B cell (primary cell): ENCODE measurements around the gene UGGT1.

Source experiments
- EZH2 ChIP-seq: IDR thresholded peaks from 2 replicates; pipeline ENCODE4 v1.6.1; 2012; ENCODE audit warnings: borderline replicate concordance, low read depth, mild to moderate bottlenecking, moderate library complexity, low read length; ENCODE audit not compliant: insufficient read depth, poor library complexity, severe bottlenecking
- TF ChIP-seq, protein P1 (sequence below): fragments of 200-600 bp; IDR thresholded peaks from one replicate; pipeline ENCODE4 v1.8.0; 2022; ENCODE audit warnings: antibody characterized with exemption, mild to moderate bottlenecking

DNA sequence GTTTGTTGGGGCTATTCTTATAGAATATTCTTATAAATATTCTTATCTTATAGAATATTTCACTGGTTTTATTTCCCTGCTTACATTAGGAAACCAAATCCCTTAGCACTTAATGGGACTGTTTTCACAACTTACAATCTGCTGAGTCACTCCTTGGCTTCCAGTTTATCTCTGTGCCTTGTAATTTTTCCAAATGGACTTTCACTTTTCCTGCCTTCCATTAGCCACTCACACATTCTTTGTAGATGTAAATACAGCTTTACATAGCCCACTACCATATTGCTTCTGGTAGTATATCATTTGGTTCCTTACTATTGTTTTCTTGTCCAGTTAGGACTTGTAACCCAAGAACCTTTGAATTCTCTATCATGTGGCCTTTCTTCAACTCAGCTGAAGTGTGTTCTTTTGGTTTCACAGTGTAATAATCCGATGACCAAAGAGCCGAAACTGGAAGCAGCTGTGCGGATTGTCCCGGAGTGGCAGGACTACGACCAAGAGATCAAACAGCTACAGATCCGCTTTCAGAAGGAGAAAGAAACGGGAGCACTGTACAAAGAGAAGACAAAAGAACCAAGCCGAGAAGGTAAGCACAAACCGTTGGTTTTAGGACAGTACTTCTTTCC is 96.1 kb downstream of the UGGT1 start:
- TF ChIP-seq, protein P1, sequence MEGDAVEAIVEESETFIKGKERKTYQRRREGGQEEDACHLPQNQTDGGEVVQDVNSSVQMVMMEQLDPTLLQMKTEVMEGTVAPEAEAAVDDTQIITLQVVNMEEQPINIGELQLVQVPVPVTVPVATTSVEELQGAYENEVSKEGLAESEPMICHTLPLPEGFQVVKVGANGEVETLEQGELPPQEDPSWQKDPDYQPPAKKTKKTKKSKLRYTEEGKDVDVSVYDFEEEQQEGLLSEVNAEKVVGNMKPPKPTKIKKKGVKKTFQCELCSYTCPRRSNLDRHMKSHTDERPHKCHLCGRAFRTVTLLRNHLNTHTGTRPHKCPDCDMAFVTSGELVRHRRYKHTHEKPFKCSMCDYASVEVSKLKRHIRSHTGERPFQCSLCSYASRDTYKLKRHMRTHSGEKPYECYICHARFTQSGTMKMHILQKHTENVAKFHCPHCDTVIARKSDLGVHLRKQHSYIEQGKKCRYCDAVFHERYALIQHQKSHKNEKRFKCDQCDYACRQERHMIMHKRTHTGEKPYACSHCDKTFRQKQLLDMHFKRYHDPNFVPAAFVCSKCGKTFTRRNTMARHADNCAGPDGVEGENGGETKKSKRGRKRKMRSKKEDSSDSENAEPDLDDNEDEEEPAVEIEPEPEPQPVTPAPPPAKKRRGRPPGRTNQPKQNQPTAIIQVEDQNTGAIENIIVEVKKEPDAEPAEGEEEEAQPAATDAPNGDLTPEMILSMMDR = no peak
- TF ChIP-seq EZH2 = no peak
